Measurements from ENCODE around the gene DCDC1. TPM values are rescaled to one million over a fixed set of nuclear protein-coding genes. Genes with fewer than 3 reads are reported as not detected.

DCDC1 gene
- total and polyA plus RNA-seq, 9 of the 15 experiments (the other 6 are each of a cell fraction or from before 2014, with no cell fraction given) = 0.05 to 0.18 (median 0.08) TPM; not detected in 3

- in situ Hi-C loops (cut with MboI) (no loop called here), intact Hi-C loops (cut with micrococcal nuclease) (no loop called here)
- Histone ChIP-seq H3K9me3 (replicated peaks; ENCODE audit: control insufficient read depth, insufficient read depth, low read depth, low read length) (no peaks in the 10 kb centered on the region), H3K36me3 (ENCODE audit: control insufficient read depth, insufficient read depth, low read length) (no peaks in the 10 kb centered on the region), H3K9ac (ENCODE audit: insufficient read depth in 1 of 2, low read depth in 2 of 2, low read length in 2 of 2) (no peak overlapping the region), H3K4me1 (replicated peaks in 1 of 2; ENCODE audit: control insufficient read depth in 2 of 2, insufficient read depth in 2 of 2, low read length in 2 of 2) (no peaks in the 10 kb centered on the region; a peak in 1 of 5 replicates), H3K79me2 (ENCODE audit: control insufficient read depth, insufficient read depth, low read length) (no peaks in the 10 kb centered on the region), H3K27ac (ENCODE audit: extremely low read depth, low read depth, low read length) (no peak overlapping the region), H3K4me2 (ENCODE audit: insufficient read depth, low read length) (no peak overlapping the region), H3K27me3 (ENCODE audit: control insufficient read depth in 2 of 2, insufficient read depth in 2 of 2, low read length in 2 of 2) (0 out of 5 replicates have a peak, but pooled peaks cover 0 to 4% of the 10 kb centered on the region in 2 experiments), H3K4me3 (no peak overlapping the region), H2AFZ (ENCODE audit: low read depth, low read length) (peak overlapping the region; percentile 14; the same call in 1 of the 2 replicates), H3K9me1 (ENCODE audit: control insufficient read depth, insufficient read depth, low read length) (no peaks in the 10 kb centered on the region), H4K20me1 (replicated peaks; ENCODE audit: control insufficient read depth, insufficient read depth, low read length) (no peaks in the 10 kb centered on the region)
- no peak for FAIRE-seq
- ATAC-seq = no peak
- TF ChIP-seq KHSRP (IDR thresholded peaks at IDR 0.05) (no peak), MAFG (tag; conservative IDR thresholded peaks at IDR 0.05) (no peak), CHAMP1 (IDR thresholded peaks at IDR 0.05) (no peak), USF1 (CRISPR knock-in tag; IDR thresholded peaks at IDR 0.05) (no peak), ZNF76 (CRISPR knock-in tag; IDR thresholded peaks at IDR 0.05; ENCODE audit: borderline replicate concordance) (no peak), DPF2 (IDR thresholded peaks at IDR 0.05) (no peak), ZBTB1 (CRISPR knock-in tag; IDR thresholded peaks at IDR 0.05; ENCODE audit: borderline replicate concordance, low read depth) (no peak), ZNF124 (CRISPR knock-in tag; IDR thresholded peaks at IDR 0.05) (no peak), MED1 (CRISPR knock-in tag; IDR thresholded peaks at IDR 0.05; ENCODE audit: borderline replicate concordance) (no peak), BMI1 (IDR thresholded peaks at IDR 0.05; ENCODE audit: low read length) (no peak), SMARCA4 (IDR thresholded peaks at IDR 0.05) (no peak), MYC (IDR thresholded peaks at IDR 0.05; ENCODE audit: low read depth, low read length) (no peak), MYC (CRISPR knock-in tag; IDR thresholded peaks at IDR 0.05; ENCODE audit: borderline replicate concordance, low read depth) (no peak), SREBF1 (IDR thresholded peaks at IDR 0.05; ENCODE audit: borderline replicate concordance, low read depth, low read length) (no peak), ZNF324 (CRISPR knock-in tag; IDR thresholded peaks at IDR 0.05) (no peak), SMAD3 (CRISPR knock-in tag; conservative IDR thresholded peaks at IDR 0.05) (no peak), ZNF717 (CRISPR knock-in tag; IDR thresholded peaks at IDR 0.05) (no peak), NFYB (IDR thresholded peaks at IDR 0.05; ENCODE audit: extremely low read depth, insufficient read length) (no peak), RAD21 (CRISPR knock-in tag; conservative IDR thresholded peaks at IDR 0.05 in 1 of 2, IDR thresholded peaks at IDR 0.05 in 1 of 2) (no peak), ZKSCAN1 (IDR thresholded peaks at IDR 0.05; ENCODE audit: low read depth, low read length) (no peak)
- DNase-seq (ENCODE audit: extremely low read depth in 1 of 4, low spot score in 3 of 4) = no peak
- POLR2A ChIA-PET = interaction anchor here (0.5 kb wide), 1 partner anchor 801 kb away, joined by 3 read pairs; no protein-coding TSS in a partner anchor
- 0% methylated on average over 2 of the region's 2 CpGs for WGBS (ENCODE audit: insufficient coverage, low coverage, missing lambda C conversion rate)
- BruUV-seq (replicated peaks) = no TSS peak
- CTCF ChIA-PET (ENCODE audit: low intra/inter-chr PET ratio) = no interaction called here
Measured at GRCh38 chr11:31326470-31327148, 42.9 kb downstream of the DCDC1 start.

Measured in K562 (cell line).